Measurements from ENCODE around the gene BEAN1.

Gene BEAN1

DNA sequence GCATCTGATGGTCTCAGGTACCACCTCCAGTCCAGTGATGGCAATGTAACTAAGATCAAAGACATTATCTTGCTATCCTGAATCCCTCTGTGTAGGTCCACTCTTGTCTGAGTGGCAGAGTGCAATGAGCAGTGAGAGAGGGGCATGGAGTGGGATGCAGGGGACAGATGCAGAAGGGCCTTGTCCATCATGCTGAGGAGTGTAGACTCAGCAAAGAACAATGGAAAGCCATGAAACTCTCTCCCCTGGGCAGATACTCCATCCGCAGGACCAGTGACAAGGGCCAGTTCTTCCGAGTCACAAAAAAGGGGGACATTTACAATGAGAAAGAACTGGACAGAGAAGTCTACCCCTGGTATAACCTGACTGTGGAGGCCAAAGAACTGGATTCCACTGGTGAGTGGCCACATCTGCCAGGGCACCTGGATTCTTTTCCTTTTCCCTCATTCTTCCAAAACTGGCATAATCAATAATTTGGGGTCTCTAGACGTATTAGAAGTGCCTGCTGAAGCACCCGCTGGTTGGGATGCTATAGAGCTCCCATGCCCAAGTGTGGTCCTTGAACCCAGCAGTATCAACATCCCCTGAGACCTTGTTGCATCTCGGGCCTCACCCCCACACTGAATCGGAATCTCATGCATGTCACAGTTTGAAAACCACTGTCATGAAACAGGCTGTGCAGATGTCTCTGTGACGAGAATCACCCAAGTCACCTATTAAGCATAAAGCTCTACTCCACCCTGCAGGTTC is 31.1 kb upstream of the BEAN1 start:
- no peak for DNase-seq (ENCODE audit: low read depth in 3 of 3, low spot score in 1 of 3)

DNA sequence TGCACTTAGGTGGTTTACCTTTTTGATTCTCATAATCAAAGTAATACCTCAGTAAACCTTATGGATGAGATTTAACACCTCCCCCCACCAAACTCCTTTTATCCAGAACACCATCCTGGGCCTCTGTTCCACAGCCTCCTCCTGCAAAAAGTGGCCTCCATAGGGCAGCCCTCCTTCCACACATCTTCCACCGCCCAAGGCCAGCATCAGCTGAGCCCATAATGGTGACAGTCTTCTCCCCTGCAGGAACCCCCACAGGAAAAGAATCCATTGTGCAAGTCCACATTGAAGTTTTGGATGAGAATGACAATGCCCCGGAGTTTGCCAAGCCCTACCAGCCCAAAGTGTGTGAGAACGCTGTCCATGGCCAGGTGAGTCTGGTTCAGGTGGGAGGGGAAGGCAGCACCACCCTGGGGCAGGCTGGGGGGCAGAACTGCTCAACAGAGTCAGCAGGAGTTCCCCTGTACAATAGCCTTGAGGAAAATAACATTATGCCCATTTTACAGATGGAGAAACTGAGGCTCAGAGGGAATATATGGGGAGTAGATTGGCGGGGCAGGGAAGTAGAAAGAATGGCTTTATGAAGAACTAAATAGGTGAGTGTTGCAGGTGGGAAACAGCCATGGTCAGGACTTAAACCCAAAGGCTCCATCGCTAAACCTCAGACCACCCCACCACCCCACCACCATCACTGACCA is 29.2 kb upstream of the BEAN1 start:
- no peak for DNase-seq (ENCODE audit: low read depth in 3 of 3, low spot score in 1 of 3)

DNA sequence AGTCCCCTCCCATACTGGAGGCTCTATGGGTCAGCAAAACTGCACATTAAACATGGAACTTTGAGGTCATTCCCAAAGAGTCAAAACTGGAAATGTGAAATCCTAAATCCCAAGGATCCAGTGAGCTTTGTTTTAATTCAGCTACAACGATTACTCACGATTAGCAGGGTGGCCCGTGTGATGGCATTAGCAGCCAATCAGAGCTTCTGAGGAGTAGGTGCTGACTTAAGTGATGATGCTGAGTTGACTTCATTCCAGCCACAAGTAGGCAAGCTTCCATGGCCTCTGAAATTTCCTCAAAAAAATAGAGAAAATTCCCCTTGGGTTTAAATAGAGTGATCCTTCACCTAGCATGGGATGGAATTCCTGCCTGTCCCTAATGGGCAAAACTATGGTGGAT is 28.1 kb upstream of the BEAN1 start:
- DNase-seq (ENCODE audit: low read depth in 3 of 3, low spot score in 1 of 3): no peak

DNA sequence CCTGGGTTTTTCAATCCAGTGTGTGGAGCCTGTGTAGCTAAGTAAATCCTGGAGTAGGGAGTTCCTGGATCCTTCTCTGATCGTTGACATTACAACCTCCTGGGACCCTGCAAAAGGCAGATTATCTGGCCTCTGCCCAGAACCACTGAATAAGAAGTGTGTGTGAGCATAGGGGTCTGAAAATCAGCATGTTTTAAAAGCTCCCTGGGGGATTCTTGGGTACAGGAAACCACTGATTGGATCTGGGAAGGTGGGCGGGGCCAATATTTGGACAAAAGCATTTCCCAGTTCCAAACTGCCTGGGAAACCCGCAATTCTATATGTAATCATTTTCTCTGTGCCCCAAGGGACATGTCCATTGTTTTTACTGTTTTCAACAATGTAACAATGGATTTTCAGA is 27.2 kb upstream of the BEAN1 start:
- no peak for DNase-seq (ENCODE audit: low read depth in 3 of 3, low spot score in 1 of 3)

DNA sequence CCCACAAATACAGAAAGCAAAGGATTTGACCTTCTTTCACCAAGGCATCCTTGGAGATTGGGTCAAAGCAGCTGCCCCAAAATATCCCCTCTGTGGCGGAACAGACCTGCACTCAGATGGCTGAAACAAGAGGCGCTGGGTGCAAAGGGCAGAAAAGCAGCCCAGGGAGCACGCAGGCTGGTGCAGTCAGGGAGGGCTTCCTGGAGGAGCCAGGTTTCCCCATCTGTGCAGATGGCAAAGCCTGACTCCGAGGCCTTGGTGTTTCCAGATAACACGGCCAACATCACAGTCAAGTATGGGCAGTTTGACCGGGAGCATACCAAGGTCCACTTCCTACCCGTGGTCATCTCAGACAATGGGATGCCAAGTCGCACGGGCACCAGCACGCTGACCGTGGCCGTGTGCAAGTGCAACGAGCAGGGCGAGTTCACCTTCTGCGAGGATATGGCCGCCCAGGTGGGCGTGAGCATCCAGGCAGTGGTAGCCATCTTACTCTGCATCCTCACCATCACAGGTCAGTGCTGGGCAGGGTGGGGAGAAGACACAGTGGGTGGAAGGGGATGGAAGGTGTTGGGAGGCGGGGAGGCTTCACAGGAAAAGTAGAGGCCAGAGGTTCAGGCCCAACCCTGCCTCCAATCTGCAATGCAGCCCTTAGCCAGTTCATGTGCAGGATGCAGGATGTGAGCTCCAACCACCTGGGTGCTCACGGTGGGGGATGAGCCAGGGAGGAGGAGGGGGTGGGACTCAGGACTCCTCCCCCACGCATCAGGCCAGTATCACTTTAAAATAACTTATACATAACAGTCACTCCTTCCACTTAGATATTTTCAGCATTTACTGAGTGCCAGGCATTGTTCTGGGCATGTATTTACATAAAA is 26.4 kb upstream of the BEAN1 start:
- DNase-seq (ENCODE audit: low read depth in 3 of 3, low spot score in 1 of 3): no peak

DNA sequence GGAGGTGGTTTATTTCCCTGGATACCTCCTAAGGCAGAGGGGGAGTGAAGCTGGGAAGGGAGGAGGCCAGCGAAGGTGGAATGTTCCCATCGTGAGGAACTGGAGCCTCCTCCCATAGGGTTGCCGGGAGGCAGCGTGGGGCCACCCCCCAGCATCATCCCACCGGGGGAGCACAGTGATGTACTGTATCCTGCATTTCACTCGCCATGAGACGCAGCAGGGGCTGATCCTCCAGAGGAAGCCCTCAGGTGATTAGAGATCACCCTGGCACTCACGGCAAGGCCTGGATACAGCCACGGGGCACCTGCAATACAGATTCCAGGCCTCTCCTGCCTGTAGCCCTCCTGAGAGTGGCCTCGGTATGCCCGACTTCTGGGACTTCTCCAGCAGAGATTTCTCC is 25.5 kb upstream of the BEAN1 start:
- DNase-seq (ENCODE audit: low read depth in 3 of 3, low spot score in 1 of 3): no peak

DNA sequence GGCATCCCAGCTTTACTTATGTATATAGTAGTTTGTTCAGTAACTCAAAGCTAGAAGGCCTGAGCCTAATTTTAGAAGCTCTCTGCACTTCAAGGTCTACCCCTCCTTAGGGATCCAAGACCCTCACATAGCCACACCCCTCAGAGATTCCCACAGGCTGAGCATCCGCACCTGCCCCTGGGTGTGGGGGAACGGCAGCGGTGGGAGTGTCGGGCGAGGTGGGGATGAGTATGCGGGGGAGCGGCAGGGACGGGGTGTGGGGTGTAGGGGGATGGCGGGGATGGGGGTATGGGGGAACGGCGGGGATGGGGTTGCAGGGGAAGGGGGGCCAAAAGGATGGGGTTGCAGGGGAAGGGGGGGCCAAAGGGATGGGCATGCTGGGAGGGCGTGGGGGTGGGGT is 24.9 kb upstream of the BEAN1 start:
- DNase-seq (ENCODE audit: low read depth in 3 of 3, low spot score in 1 of 3): no peak

DNA sequence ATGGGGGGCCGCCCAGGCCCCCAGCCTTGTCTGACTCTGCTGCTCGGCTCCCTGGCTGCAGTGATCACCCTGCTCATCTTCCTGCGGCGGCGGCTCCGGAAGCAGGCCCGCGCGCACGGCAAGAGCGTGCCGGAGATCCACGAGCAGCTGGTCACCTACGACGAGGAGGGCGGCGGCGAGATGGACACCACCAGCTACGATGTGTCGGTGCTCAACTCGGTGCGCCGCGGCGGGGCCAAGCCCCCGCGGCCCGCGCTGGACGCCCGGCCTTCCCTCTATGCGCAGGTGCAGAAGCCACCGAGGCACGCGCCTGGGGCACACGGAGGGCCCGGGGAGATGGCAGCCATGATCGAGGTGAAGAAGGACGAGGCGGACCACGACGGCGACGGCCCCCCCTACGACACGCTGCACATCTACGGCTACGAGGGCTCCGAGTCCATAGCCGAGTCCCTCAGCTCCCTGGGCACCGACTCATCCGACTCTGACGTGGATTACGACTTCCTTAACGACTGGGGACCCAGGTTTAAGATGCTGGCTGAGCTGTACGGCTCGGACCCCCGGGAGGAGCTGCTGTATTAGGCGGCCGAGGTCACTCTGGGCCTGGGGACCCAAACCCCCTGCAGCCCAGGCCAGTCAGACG is 24.4 kb upstream of the BEAN1 start:
- DNase-seq (ENCODE audit: low read depth in 3 of 3, low spot score in 1 of 3): no peak

DNA sequence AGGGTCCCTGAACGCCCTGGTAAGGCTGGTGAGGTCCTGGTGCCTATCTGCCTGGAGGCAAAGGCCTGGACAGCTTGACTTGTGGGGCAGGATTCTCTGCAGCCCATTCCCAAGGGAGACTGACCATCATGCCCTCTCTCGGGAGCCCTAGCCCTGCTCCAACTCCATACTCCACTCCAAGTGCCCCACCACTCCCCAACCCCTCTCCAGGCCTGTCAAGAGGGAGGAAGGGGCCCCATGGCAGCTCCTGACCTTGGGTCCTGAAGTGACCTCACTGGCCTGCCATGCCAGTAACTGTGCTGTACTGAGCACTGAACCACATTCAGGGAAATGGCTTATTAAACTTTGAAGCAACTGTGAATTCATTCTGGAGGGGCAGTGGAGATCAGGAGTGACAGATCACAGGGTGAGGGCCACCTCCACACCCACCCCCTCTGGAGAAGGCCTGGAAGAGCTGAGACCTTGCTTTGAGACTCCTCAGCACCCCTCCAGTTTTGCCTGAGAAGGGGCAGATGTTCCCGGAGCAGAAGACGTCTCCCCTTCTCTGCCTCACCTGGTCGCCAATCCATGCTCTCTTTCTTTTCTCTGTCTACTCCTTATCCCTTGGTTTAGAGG is 23.5 kb upstream of the BEAN1 start:
- DNase-seq (ENCODE audit: low read depth in 3 of 3, low spot score in 1 of 3): no peak

DNA sequence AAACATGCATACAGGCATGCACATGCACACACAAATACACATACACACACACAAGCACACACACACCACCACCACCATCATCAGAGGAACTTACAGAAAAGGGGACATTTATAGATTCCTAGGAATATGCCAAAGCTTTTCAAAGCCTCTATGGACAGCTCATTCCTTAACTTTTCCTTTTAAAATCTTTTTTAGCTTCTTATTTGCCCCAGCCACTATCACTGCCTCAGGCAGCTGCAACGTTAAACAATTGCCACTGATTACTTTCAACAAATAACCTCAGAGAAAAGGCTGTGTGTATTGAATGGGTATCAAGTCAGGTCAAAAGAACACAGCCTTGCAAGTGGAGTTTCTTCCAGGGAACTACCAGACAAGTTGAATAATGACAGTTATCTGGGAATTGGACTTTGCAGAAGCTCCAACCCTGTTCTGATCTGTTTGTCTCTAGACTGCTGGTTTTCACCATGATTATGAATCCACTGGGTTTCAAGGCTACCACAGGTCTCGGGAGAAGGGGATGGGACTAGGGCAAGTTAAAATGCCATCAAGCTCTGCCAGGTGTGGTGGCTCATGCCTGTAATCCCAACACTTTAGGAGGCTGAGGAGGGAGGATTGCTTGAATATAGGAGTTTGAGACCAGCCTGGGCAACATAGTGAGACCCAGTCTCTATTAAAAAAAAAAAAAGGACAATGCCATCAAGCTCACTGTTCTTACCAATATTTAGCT is 21.9 kb upstream of the BEAN1 start:
- no peak for DNase-seq (ENCODE audit: low read depth in 3 of 3, low spot score in 1 of 3)

DNA sequence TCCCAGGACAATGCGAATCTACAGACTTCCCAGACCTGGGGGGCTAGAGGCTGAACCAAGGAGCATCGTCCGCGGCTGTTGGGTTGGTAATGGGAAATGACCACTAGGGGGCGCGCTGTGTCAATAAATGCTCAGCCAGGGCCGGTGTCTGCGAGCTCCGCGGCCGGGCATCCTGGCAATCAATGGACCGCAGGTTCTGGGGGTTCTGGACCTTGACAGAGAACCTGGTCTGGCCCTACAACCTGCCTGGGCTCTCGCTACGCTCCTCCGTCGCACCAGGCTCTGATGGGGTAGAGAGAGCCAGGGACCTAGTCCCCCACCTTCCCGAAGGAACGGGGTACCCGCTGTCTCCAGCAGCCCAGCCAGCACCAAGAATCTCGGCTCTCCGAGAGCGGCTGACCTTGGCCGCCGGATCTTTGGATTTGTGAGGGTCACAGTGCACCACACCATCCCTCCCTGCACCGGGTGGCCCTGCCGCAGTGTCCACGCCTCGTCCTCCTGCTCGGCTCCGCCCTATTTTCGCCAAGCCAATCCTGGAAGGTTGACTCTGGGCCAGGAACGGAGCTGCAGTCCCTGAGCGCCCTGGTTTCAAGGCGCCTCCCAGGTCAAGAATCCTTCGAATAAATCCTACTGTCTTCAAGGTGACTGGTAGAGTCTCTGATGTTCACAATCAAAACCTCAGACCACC is 20.4 kb upstream of the BEAN1 start:
- peak; percentile 65 to 88 (median 85) for DNase-seq (ENCODE audit: low read depth in 3 of 3, low spot score in 1 of 3)

DNA sequence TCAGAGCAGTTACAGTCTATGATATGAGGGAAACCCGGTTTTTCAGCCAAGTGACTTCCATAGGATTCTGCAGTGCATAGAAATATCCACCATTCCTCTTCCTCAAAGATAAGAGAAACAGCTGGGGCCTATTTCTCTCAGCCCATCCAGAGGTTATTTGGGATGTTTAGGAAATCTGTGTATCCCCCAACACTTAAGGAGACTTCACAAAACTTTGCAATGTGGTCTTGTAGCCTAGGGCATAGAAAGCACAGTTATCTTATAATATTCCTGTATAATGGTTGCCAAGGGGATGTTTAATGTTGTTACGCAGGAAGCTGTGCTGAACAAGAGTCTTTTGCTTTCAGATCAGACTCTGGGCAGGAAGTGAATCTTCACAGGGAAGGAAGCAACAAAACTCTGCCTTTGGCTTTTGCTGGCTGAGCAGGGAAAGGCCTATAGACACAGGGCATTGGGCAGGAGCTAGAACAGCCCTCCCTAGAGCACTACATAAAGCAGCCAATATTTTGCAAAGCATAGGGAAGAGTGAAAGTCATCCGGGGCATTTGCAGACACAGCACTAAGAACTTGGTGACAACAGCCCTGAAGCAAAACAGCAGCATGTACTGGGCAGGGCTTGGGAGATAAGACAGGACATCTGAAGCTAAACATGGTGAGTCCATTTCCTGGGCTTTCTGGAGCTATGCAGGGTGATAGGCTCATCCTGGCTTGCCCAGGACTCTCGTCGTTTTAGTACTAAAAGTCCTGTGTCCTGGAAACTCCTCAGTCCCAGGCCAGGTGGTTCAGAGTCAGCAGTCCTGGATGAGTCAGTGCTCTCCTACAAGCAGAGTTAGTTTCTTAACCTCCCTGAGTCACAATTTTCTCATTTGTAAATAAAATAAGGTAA is 18.7 kb upstream of the BEAN1 start:
- no peak for DNase-seq (ENCODE audit: low read depth in 3 of 3, low spot score in 1 of 3)

DNA sequence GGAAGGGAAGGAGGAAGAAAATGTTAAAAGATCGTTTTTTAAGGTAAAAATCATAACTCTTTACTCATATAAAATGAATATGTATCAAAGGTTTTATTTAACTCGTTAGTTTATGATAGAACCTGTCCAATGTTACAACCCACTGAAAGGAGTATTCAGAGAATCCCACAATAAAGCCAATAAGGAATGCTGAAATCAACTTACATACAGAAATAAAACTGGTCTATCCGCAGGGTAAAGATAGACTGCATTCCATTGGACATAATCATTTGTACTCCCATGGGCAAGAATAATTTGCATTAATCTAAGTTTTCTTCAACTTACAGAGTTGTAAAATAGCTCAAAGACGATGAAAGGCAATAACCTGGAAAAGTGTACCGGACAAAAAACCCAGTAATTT is 17.9 kb upstream of the BEAN1 start:
- DNase-seq (ENCODE audit: low read depth in 3 of 3, low spot score in 1 of 3): no peak

DNA sequence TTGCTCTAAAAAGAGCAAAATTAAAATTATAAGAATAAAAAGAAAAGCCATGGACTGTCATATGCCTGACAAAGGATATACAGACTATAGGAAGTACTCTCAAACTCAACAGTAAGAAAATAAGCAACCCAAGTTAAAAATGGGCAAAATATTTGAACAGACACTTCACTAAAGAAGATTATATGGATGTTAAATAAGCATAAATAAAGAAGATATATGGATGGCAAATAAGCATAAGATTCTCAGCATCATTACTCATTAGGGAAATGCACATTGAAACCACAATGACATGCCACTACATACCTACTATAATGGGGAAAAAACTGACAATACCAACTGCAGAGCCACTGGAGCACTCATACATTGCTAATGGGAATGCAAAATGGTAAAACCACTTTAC is 14.9 kb upstream of the BEAN1 start:
- DNase-seq (ENCODE audit: low read depth in 3 of 3, low spot score in 1 of 3): no peak

DNA sequence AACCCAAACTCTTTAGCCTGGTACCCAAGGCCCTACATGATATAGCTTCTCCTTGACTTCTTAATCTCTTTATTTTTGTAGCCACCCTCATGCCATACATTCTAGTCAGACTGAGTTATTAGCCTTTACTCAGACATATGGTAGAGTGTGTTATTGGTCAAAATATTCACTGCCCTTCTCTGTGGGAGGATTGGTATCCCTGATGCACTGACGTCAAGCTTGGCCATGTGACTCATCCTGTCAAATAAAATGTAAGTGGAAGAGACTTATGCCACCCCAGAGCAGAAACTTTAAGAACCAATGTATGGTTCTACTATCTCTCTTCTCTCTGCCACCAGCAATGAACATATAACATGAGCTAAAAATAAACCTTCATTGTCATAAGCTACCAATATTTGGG is 12.2 kb upstream of the BEAN1 start:
- no peak for DNase-seq (ENCODE audit: low read depth in 3 of 3, low spot score in 1 of 3)

DNA sequence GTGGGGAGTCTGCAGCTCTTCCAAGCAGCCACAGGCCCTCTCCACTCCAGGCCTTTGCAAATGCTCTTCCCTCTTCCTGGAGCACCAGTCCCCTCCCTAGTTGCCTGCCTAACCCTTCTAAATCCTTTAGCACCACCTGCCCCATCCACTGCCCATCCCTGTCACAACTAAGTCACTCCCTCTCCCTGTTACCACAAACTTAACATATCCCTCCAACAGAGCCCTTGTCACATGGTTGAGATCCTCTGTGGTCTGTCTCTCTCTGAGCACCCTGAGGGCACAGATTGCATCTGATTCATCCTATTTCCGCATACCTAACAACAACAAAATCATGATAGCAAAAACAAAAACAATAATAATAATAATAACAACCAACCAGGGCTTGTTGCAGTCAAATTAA is 11.0 kb upstream of the BEAN1 start:
- no peak for DNase-seq (ENCODE audit: low read depth in 3 of 3, low spot score in 1 of 3)

DNA sequence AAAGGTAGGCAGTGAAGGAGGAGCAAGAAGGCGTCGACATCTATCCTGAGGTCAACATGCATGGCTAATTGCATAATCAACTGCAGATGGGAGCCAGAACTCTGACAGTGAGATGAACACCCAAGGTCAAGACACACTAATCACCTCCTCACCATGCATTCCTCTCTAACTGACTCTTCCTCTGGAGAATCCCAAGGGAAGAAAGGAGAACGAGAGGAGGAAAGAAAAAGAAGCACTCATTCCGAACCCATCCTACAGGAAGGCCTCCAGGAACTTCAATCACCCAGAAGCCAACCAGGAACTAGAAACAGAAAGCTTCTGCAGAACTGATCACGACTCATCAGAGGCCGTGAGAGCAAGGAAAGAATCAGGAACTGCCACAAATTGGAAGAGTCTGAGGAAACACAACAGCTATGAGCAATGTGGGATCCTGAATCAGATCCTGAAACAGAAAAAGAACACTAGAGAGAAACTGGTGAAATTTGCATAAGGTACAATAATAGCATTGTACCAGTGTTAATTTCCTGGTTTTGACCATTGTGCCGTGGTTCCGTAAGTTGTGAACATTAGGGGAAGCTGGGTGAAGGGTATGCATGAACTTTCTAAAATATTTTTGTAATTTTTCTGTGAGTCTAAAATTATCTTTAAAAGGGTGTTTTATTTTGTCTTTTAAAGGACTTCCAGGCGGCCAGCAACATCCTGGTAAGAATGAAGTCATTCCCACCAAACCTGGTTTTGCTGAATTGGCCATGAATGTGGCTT is 10.0 kb upstream of the BEAN1 start:
- no peak for DNase-seq (ENCODE audit: low read depth in 3 of 3, low spot score in 1 of 3)

Data from stimulated activated CD4-positive, alpha-beta T cell treated with anti-CD3 and anti-CD28 coated beads, TNF-alpha, amount 100 ng/mL, for 1 hour (primary cell).